ENCODE results near the gene TDRD3. TPM values are rescaled to one million over a fixed set of nuclear protein-coding genes. Genes with fewer than 3 reads are reported as not detected.

The TDRD3 gene
- total RNA-seq, 2 donors from 2014 or later = 20.0 to 22.7 TPM

DNA sequence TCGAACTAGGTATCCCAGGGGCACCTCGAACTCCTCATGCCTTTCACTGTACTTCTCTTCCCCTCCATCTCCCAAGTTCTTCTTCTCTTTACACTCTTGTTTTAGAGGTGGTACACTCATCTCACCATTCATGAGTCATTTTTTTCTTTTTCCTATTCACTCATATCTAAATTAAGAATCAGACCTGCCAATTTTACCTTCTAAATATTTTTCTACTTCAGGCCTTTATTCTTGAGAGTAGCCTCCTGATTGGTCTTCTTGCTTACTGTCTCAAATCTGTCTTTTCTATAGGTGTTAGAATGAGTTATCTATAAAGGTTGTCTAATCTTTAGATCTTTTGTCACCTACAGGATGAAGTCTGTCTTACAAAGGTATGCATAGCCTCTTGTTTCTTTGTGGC lies 20.7 kb downstream of the TDRD3 start:
- intact Hi-C loops (cut with DNase I) = no loop called here
- H3K4me1 ChIP-seq = peaks cover 26% of the 10 kb centered on the region
- H3K36me3 ChIP-seq (replicated peaks in 1 of 2; ENCODE audit: insufficient read depth in 1 of 2, low read depth in 2 of 2) = no peaks in the 10 kb centered on the region
- H3K27ac ChIP-seq = no peak overlapping the region
- no peaks in the 10 kb centered on the region for H3K9me3 ChIP-seq
- ATAC-seq (no peak), DNase-seq (no peak)
- 90 to 94% methylated on average over 2 of the region's 2 CpGs for WGBS, 2 donors
- TF ChIP-seq, protein P1, sequence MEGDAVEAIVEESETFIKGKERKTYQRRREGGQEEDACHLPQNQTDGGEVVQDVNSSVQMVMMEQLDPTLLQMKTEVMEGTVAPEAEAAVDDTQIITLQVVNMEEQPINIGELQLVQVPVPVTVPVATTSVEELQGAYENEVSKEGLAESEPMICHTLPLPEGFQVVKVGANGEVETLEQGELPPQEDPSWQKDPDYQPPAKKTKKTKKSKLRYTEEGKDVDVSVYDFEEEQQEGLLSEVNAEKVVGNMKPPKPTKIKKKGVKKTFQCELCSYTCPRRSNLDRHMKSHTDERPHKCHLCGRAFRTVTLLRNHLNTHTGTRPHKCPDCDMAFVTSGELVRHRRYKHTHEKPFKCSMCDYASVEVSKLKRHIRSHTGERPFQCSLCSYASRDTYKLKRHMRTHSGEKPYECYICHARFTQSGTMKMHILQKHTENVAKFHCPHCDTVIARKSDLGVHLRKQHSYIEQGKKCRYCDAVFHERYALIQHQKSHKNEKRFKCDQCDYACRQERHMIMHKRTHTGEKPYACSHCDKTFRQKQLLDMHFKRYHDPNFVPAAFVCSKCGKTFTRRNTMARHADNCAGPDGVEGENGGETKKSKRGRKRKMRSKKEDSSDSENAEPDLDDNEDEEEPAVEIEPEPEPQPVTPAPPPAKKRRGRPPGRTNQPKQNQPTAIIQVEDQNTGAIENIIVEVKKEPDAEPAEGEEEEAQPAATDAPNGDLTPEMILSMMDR (IDR thresholded peaks at IDR 0.05) = no peak
- no peak for TF ChIP-seq POLR2A (IDR thresholded peaks at IDR 0.05)
- H3K4me3 ChIP-seq = no peak overlapping the region
- H3K27me3 ChIP-seq = no peaks in the 10 kb centered on the region

DNA sequence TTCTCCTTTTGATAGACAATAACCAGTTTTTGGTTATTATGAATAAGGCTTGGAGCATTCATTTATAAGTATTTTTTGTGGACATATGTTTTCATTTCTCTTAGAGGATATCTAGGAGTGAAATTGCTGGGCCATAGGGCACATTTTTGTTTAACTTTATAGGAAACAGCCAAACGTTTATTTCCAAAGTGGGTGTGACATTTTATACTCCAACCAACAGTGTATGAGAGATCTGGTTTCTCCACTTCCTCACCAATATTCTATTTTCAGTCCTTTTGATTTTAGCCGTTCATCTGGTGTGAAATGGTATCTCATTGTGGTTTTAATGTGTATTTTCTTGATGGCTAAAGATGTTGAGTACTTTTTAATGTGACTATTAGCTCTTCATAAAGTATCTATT lies 21.9 kb downstream of the TDRD3 start:
- Histone ChIP-seq H3K36me3 (replicated peaks in 1 of 2; ENCODE audit: insufficient read depth in 1 of 2, low read depth in 2 of 2) (no peaks in the 10 kb centered on the region), H3K27me3 (no peaks in the 10 kb centered on the region), H3K4me1 (peaks cover 18% of the 10 kb centered on the region), H3K9me3 (no peaks in the 10 kb centered on the region), H3K27ac (no peak overlapping the region), H3K4me3 (no peak overlapping the region)
- no peak for TF ChIP-seq POLR2A (IDR thresholded peaks at IDR 0.05)
- TF ChIP-seq, protein P1 (IDR thresholded peaks at IDR 0.05) = no peak
- no peak for ATAC-seq
- 65 to 71% methylated on average over 2 of the region's 2 CpGs for WGBS, 2 donors
- intact Hi-C loops (cut with DNase I) = no loop called here
- no peak for DNase-seq

DNA sequence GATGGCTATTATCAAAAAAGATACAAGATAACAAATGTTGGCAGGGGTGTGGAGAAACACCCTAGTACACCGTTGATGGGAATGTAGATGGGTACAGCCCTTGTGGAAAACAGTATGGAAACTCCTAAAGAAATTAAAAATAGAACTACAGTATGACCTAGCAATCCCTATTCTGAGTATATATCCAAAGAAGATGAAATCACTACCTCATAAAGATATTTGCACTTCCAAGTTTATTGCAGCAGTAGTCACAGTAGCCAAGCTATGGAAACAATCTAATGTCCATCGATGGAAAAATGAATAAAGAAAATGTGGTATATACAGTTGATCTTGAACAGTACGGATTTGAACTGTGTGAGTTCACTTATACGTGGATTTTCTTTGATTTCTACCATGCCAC lies 28.3 kb downstream of the TDRD3 start:
- DNase-seq (no peak), ATAC-seq (no peak)
- Histone ChIP-seq H3K36me3 (replicated peaks in 1 of 2; ENCODE audit: insufficient read depth in 1 of 2, low read depth in 2 of 2) (no peaks in the 10 kb centered on the region), H3K4me3 (no peak overlapping the region), H3K9me3 (no peaks in the 10 kb centered on the region), H3K4me1 (no peaks in the 10 kb centered on the region), H3K27me3 (no peaks in the 10 kb centered on the region), H3K27ac (no peak overlapping the region)
- 87 to 90% methylated on average over 4 of the region's 4 CpGs for WGBS, 2 donors
- TF ChIP-seq, protein P1 (IDR thresholded peaks at IDR 0.05) = no peak
- no peak for TF ChIP-seq POLR2A (IDR thresholded peaks at IDR 0.05)
- intact Hi-C loops (cut with DNase I) = no loop called here

DNA sequence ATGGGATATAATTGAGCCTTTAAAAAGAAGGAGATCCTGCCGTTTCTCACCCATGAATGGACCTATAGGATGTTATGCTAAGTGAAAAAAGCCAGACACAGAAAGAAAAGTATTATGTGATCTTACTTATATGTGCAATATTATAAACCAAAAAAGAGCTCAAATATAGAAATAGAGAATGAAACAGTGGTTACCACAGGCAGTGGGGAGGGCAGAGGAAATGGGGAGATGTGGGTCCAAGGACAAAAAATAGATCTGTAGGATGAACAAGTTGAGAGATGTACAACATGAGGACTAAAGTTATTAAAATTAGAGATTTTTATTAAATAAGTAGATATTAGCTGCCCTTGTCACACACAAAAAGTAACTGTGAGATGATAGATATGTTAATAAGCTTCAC lies 29.1 kb downstream of the TDRD3 start:
- 75% methylated on average over 1 of the region's 1 CpG for WGBS, 2 donors

DNA sequence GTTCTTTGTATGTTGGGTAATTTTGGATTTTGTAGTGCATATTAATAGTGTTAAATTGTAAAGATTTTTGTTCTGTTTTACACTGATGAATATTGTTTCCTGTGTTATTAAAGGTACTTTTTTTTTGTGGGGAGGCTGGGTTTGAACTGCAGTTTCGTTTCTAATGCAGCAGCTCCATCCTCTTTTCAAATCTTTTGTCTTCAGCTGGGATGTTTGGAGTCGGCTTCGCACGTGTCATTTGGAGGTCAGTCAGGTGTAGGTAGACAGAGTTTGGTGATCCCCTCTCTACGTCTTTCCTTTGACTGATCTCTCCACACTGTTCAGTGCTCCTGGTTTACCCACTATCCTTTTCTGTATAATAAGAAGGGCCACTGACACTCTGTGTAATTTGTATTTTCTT lies 30.3 kb downstream of the TDRD3 start:
- no peaks in the 10 kb centered on the region for H3K27me3 ChIP-seq
- no peaks in the 10 kb centered on the region for H3K9me3 ChIP-seq
- WGBS, 2 donors = 83 to 91% methylated on average over 5 of the region's 5 CpGs
- no peak for DNase-seq
- TF ChIP-seq, protein P1 (IDR thresholded peaks at IDR 0.05) = no peak
- no peak for TF ChIP-seq POLR2A (IDR thresholded peaks at IDR 0.05)
- no peaks in the 10 kb centered on the region for H3K36me3 ChIP-seq (replicated peaks in 1 of 2; ENCODE audit: insufficient read depth in 1 of 2, low read depth in 2 of 2)
- intact Hi-C loops (cut with DNase I) = no loop called here
- no peaks in the 10 kb centered on the region for H3K4me1 ChIP-seq
- no peak overlapping the region for H3K4me3 ChIP-seq
- ATAC-seq = no peak
- no peak overlapping the region for H3K27ac ChIP-seq

More for the DNA sequence above, 29.1 kb downstream of the TDRD3 start:
- Histone ChIP-seq H3K4me1 (no peaks in the 10 kb centered on the region), H3K27me3 (no peaks in the 10 kb centered on the region), H3K27ac (no peak overlapping the region), H3K9me3 (no peaks in the 10 kb centered on the region), H3K36me3 (replicated peaks in 1 of 2; ENCODE audit: insufficient read depth in 1 of 2, low read depth in 2 of 2) (no peaks in the 10 kb centered on the region), H3K4me3 (no peak overlapping the region)
- ATAC-seq (no peak), DNase-seq (no peak)
- no peak for TF ChIP-seq POLR2A (IDR thresholded peaks at IDR 0.05)
- intact Hi-C loops (cut with DNase I) = no loop called here
